NAMALWA (cell line): Measurements from ENCODE around the gene PRRC2C.
"Not testable (repeated sequence)": the region's sequence is repeated elsewhere in the genome, so short reads cannot be mapped to it uniquely, and the experiment has no call there.

ENCODE experiments used
- DNase-seq: peaks from one replicate; pipeline ENCODE4 v3.0.0-alpha.2; 2015; ENCODE audit warnings: low spot score

Gene PRRC2C

DNA sequence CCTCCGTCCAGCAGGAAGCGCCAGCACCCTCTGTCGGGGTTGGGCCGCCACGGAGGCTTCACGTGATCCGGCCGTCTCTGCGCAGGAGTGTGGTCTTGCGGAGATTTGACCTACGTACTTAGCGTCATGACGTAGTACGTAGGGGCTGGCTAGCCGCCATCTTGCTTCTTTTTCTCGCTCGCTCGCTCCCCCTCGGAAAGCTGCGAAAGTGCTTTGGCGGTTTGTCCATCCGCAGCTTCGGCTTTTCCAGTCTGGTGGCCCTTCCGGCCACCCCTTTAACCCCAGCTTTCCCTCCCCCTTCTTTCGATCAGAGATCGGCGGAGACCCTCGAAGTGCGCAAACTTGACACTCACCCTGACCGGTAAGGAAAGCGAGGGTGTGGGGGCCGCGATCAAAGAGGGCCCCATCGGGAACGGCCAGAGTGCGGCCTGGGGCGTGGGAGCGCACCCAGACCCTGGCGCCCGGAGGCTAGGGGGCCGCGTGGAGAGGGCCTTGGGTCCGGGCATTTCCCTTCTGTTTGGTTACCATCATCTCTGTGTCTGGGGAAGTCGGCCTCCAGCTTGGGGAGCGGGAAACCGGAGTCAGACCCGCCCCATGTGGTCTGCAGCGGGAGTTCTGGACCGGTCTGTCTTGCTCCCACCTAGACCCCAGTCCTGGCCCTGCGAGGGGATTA, at the start of gene PRRC2C:
TSS of gene PRRC2C (plus strand) at position 156 of the 673 bp plus-strand sequence. CDS start 26,559 bp downstream, outside the sequence.
- DNase-seq = peak; percentile 100

DNA sequence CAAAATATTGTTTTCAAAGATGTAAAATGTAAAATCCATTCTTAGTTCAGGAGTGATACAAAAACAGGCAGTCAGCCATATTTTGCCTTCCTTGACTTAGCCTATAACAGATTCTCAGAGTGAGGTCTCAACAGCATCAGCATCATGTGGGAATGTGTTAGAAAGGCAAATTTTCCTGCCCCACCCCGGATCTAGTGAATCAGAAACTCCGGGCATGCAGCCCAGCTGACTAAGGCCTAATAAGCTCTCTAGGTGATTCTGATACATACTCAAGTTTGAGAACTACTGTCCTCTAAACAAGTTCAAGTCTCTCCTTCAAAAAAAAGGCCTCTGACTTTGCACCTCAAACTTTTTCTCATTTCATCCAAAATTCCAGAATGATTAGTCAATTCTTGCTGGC, 46.9 kb upstream of the PRRC2C start:
- DNase-seq = no peak

DNA sequence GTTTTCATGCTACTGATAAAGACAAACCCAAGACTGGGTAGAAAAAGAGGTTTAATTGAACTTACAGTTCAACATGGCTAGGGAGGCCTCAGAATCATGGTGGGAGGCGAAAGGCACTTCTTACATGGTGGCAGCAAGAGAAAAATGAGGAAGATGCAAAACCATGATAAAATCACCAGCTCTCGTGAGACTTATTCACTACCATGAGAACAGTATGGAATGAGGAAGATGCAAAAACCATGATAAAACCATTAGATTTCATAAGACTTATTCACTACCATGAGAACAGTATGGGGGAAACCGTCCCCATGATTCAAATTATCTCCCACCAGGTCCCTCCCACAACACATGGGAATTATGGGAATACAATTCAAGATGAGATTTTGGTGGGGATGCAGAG, 45.1 kb upstream of the PRRC2C start:
- not testable (repeated sequence) for DNase-seq

DNA sequence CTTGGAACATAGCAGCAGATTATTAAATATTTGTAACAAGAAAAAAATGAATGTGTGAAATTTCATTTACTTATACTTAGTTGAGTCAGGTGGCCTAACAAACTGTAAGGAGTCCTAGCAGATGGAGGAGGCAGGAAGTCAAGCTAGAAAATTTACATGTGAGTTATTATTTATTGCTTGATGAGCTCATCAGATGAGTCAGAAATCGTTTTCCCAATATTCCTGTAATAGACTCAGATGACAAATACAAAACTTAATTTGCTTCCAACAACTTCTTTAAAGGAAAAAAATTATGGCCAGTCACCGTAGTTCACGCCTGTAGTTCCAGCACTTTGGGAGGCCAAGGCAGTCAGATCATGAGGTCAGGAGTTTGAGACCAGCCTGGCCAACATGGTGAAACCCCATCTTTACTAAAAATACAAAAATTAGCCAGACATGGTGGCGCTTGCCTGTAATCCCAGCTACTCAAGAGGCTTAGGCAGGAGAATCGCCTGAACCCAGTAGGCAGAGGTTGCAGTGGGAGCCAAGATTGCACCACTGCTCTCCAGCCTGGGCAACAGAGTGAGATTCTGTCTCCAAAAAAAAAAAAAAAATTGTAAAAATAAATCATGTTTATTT, 43.9 kb upstream of the PRRC2C start:
- DNase-seq = not testable (repeated sequence)

DNA sequence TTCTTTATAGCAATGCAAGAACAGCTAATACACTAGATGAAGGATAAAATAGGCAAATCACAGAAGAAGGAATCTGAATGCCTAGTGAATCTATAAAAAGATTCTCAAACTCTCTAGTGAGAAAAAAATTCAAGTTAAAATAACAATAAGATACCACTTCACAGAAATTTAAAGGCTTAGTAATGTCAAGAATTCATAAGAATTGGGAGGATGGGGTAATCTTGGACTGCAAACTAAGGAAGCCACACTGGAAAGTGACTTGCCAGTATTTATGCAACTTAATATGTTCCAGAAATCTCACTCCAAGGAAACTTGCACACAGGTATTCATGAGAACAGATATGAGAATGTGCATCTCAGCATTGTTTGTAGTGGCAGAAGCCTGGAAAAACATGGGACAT, 38.9 kb upstream of the PRRC2C start:
- DNase-seq = no peak

DNA sequence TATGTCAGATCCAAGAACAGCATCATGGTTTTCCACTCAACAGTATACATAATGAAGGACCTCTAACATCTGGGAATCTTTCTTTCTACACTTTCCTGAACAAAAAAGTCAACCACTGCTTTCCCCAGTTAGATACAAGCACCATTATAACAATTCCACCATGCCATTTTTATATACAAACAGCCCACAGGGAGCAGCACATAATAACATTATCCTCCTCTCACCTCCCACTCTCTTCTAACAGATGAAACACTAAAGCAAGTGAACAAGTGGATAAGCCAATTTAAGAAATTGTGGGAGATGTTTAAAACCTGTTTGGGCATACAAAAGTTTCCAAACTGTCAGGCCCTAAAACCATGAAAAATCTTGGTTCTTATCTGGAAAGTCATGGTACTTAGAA, 29.4 kb upstream of the PRRC2C start:
- DNase-seq = no peak

DNA sequence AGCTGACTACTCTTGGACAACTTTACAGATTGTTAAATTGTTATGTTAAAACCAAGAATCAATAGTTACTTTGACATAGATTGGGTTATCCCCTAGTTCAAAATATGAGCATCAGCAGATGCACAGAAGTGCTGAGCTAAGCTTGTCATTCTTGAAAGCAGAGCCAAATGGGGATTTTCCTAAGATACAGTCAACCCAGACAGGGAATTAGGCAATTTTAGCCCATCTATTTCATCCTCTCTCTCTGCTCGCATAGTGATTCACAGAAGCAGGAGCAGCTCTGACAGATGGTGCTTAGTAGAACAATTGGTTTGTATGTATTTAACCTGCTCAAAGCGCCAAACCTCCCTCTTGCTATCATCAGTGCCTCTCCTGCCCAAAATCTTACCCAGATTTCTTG, 27.9 kb upstream of the PRRC2C start:
- no peak for DNase-seq

DNA sequence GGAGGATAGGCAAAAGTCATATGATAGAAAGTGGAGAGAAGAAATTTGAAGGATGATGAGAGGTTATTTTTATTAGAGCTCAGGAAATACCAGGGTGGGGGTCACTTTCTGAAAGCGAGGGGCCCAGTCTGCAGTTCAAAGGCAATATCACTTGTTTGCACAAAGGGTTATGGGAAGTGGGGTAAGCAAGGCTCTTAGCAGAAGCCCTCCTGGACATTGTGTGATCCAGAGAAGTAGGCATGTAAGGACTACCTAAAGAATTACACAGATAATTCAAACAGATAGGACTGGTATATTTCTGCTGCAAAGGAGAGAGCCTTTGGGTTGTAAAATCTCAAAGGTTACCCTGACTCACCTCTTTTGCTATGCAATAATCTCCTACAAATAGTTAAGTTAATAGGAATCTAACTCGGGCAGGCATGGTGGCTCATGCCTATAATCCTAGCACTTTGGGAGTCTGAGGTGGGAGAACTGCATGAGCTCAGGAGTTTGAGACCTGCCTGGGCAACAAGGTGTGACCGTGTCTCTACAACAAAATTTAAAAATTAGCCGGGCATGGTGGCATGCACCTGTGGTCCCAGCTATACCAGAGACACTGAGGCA, 25.2 kb upstream of the PRRC2C start:
- DNase-seq = no peak

DNA sequence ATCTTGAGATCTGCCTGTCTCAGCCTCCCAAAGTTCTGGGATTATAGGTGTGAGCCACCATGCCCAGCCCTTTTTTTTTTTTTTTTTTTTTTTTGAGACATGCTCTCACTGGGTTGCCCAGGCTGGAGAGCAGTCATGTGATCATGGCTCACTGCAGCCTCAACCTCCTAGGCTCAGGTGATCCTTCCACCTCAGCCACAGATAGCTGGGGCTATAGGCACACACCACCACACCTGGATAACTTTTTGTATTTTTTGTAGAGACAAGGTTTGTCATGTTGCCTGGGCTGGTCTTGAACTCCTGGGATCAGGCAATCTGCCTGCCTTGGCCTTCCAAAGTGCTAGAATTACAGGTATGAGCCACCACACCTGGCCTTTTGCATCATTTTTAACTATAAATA, 17.7 kb upstream of the PRRC2C start:
- DNase-seq = no peak

DNA sequence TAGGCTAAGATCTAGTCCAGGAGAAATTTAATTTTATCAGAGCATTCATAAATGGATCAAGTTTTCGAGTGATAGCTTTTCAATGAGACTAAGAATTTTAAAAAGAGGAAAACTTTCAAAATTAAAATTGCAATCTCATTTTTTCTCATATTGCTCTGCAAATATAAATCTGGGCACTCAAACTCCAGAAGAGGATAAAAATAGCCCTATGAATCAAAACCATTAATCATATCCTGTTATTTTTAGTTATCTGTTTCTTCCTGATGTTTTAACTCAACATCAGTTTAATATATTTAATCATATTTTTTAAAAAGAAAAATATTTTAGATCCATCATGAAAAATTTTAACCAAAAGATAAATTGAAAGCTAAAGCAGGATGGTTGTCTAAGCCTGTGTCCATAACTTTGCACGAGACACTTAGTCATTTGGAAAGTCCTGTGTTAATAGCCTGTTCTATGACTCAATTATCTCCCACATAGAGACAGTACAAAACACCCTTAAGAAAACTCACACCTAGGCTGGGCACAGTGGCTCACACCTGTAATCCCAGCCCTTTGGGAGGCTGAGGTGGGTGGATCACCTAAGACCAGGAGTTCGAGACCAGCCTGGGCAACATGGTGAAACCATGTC, 17.1 kb upstream of the PRRC2C start:
- DNase-seq = no peak

DNA sequence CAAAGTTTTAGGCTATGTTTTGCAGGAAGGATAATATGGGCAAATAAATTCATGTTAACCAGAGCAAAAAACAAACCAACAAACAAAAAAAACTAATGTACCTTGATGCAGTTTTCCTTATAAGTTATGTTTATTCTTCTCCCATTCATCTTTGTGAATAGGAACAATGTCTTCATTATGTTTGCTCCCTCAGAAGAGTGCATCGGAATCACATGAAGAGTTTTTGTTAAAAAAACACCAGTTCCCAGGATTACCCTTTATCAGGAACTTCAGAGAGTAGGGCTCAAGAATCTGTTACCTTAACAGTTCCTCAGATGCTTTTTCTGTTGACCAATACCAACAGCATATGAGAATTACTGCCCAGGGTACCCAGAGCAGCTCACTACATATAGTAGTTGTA, 14.6 kb upstream of the PRRC2C start:
- no peak for DNase-seq

DNA sequence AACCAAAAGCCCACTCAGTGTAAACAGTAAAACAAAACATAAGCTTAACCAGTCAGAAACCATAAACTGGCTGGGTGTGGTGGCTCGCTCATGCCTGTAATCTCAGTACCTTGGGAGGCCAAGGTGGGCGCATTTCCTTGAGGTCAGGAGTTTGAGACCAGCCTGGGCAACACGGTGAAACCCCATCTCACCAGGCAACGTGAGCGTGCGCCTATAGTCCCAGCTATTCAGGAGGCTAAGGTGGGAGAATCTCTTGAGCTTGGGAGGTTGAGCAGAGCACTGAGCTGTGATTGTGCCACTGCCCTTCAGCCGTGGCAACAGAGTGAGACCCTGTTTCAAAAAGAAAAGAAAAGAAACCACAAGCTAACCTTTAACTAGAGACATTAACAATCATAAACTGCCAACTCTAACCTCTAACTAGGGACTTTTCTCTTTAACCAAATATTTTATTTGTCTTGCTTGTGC, 13.1 kb upstream of the PRRC2C start:
- DNase-seq = no peak

DNA sequence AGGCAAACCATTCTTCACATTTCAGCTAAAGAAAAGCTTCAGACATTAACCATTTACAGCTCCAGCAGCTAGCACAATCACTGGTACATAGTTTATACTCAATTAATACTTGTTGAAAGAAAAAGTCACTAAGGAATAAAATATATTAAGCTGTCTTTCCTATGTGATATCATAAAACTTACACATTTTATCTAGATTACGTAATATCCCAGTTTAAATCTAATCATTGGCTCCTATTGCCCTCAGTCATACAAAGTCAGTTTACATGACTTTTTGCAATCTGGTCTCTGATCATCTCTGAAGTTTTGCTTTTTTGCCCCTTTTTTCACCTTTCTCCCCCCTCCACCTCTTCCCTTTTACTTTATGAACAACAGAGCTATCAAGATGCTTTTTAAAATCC, 8.5 kb upstream of the PRRC2C start:
- no peak for DNase-seq

DNA sequence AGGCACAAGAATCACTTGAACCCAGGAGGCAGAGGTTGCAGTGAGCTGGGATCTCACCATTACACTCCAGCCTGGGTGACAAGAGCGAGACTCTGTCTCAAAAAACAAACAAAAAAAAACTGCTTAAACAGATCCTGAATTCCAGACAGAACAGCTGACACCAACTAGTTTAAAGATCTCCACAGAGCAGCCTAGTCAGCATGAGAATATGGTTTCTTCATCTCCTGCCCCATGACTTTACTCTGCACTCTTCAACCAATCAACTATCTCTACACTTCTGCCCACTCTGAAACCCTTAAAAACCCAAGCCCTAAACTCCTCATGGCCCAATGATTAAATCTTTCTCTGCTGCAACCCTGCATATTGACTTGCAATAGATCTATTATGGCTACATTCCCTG, 7.5 kb upstream of the PRRC2C start:
- DNase-seq = no peak

DNA sequence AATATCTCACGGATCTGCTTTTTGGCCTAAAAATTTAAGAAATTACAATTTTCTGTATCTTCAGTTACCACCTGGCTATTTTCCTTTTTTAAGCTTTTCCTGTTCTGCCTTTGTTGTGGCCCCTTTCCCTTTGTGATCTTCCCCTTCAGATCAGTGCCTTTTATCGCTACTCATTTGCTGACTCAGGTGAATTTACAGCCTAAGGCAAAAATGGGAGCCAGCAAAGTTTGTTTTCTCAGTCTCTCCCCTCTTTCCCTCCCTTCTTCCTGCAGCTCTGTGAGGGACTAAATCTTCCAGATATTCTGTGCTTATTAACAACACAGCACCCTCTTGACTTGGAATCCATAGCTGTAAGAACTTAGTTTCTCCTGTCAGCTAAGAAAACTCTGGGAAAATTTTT, 5.3 kb upstream of the PRRC2C start:
- no peak for DNase-seq

DNA sequence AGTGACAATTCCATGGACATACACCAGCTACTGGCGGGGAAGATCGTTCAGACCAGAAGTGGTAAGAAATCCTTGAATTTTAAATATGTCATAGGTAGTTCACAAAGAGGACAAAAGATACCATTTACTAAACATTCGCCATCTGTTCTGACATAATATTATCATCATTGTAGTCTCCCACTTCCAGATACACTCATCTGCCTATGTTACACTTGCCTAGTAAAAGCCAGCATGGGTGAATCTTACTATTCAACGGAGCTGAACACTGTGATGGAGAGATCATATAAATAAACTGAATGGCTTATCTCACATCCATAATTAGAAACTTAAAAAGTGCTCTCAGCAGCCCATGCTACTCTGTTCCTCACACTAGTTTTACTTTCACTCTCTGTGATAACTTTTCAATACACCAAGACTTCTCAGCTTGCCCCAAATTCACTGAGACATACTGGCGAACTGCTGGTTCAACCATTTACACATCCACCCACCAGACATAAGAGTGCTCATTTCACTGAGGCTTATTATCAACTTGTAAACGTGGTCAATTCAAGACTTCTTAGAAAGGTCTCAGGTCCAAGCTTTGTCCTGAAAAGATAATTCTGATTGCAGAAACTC, 463 bp upstream of the PRRC2C start:
- DNase-seq = no peak

DNA sequence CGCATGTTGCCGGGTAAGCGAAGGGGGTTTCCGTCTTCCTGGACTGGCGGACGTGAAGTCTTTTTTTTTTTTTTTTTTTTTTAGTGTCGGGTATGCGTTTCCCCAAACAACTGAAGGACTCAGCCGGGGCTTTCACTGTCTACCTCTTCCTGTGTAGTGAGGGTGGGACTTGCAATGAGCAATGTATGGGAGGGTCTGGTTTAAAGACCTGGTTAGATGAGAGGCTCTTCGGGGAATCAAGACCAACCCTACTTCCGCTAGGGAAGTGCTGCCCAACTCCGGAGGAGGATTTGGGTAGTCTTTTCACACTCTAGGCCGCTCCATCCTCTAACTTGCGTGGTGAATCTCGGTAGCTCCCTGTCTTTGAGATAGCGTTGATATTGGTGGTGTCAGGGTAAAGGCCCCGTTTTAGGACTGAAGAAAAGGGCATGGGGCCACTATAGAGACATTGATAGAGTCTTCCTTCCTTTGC, 754 bp downstream of the PRRC2C start:
- DNase-seq = peak; percentile 91

DNA sequence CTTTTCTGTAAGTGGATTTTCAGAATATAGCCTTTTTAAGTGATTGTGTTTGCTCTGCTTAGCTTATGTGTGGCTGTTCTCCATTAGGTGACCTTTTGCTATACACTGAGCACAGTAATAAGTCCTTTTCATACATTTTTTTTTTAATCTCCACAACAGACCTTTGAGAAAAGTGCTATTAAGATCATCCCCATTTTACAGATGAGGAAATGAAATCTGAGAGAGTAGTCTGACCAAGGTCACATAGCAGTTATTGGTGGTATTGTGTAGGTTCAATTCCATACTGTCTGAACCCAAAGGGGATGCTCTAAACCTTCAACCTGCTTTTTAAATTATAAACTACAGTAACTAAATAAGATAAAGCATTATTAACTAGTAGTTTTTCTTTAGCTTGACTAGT, 1.7 kb downstream of the PRRC2C start:
- DNase-seq = no peak

DNA sequence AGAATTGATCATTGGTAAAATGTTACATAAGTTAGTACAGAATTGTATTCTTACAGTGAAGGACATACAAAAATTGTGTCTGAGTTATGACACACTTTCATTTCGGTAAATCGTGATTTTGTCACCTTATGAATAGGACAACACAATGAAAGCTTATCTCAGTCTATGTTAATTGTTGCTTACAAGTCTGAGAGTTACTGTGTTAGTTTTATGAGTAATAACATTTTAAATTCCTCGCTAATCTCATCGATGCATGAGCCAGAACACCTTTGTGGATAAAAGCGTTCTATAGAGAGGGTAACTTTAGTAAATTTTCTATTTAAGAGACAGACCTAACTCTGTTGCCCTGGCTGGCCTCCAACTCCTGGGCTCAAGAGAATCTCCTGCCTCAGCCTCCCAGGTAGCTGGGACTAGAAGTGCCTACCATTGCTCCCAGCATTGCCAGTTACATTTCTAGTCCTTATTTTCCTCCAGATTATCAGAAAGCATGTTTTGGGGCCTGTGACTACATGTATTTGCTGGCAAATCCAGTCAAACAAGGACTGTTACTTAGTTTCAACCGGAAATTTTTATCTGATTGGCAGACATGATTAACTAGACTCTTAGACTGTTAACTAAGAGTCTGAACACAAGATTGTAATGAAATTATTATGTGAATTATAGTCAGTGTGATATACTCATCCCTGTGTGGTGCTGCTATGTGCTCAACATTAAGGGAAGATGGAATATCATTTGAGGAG, 3.0 kb downstream of the PRRC2C start:
- DNase-seq = no peak

DNA sequence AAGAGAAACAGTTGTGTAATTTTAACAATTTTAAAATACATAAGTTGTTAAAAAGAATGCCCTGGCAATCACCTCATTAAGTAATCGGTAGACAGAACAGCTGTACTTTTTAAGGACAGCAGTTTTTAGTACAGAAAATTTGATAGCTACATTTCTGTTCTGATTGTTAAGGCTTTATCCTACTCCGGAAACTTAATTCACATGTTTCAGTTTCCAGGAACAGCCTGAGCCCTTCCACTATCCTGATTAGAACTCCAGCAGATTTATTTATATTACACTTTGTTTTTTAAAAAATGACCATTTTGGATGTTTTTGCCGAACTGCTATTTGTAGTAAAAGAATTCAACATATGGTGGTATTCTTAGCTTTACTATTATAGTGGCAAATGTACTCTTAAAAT, 8.7 kb downstream of the PRRC2C start:
- no peak for DNase-seq

DNA sequence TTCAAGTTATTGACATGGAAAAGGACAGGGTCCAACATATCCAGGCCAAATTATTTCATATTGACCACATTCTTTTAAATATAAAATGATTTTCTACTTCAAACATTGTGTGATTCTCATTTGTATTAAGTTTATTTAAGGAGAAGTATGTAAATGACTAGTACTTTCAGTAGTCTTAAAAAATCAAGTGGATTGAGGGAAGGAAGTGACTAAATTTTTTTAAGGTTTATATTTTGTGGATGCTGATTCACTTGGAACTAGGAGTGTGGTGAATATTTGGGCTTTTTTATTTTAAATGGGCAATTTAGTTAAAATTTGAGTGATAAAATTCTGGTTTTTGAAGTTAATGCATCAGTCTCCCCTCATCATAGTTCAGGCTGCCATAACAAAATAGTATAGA, 10.1 kb downstream of the PRRC2C start:
- DNase-seq = no peak

DNA sequence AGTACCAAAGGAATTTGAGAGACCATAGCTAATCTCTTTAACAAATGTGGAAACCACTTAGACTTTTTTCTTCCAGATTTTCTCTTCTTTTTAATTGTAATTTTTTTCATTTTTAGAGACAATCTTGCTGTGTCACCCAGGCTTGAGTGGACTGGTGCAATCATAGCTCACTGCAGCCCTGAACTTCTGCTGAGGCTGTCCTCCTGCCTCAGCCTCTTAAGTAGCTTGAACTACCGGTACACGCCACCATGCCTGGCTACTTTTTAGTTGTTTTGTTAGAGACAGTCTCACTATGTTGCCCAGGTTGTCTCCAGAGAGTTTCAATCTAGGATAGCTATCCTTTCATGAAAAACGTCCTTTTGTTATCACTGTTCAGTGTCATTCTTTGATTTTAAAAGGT, 15.0 kb downstream of the PRRC2C start:
- no peak for DNase-seq
